NCI-H82 treated with DMSO at 0.1 percent for 48 hours (cell line): ENCODE results near the gene PTPN1.

ENCODE experiments used
- DNase-seq: peaks from one replicate; lab custom pipeline; 2025; ENCODE audit not compliant: unreplicated experiment; lab: John Stamatoyannopoulos, UW

PTPN1 gene

DNA sequence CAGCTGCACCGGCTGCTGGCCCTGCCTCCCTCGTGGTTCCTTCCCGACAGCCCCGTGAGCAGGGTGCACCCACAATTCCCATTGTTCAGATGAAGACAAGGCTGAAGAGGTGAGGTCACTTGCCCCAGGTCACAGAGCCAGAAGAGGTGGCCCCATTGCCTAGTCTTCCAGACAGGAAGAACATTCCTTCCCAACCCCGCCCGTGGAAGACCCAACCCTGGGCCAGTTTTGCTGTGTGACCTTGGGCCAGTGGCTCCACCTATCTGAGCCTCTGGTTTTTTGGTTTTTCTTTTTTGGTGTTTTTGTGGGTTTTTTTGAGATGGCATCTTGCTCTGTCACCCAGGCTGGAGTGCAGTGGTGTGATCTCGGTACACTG, 119.5 kb downstream of the PTPN1 start:
- DNase-seq = no peak

- DNase-seq = no peak
Measured at GRCh38 chr20:50630578-50631263, 120.5 kb downstream of the PTPN1 start.

GRCh38 chr20:50632236-50632635, 122.1 kb downstream of the PTPN1 start:
- DNase-seq = no peak

DNA sequence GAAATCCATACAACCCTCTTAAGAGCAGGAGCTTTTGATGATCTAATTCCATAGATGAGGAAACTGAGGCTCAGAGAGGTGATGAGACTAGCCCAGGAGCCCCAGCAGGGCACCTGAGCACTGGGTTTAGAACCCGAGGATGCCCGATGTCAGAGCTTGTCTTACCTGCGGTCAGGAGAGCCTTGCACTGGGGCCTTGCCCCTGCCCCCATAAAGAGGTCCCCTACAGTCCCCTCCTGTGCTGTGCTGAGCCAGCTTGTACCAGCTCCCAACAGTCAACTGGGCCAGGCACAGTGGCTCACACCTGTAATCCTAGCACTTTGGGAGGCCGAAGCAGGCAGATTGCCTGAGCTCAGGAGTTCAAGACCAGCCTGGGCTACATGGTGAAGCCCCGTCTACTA, 122.5 kb downstream of the PTPN1 start:
- DNase-seq = no peak

GRCh38 chr20:50633361-50633760, 123.2 kb downstream of the PTPN1 start:
- no peak for DNase-seq

DNA sequence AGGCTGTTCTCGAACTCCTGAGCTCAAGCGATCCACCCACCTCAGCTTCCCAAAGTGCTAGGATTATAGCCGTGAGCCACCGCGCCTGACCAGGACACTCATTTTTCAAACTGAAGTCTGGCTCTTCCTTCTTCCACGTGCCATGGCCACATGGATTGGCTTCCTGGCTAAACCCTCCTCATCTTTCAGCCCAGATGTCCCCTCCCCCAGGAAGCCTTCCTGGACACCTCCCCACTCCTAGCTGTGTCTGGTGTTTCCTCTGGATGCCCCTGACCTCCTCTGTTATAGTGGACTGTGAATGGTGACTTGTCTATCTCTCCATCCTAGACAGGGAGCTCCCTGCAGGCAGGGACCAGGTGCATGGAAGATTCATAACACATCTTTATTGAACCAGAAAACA, 124.0 kb downstream of the PTPN1 start:
- DNase-seq = no peak
